ENCODE results near the gene STX7.

DNA sequence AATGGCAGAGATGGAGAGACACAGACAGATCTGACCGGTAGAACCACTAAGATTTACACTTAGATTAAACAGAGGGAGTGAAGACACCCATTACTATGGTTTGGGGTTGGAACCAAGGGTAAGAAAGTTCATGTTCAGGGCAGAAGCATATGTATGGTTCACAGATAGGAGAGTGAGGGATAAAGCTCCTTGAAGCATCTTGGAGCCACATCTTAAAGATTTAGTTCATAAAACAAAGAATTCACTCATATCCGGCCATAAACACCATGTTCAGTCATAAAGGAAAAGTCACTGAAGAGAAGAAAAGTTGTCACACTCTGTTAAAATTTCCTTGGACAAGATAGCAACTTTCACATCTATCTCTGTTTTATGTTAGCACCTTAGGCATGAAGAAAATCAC is 18.0 kb downstream of the STX7 start:
- TF ChIP-seq, protein P1, sequence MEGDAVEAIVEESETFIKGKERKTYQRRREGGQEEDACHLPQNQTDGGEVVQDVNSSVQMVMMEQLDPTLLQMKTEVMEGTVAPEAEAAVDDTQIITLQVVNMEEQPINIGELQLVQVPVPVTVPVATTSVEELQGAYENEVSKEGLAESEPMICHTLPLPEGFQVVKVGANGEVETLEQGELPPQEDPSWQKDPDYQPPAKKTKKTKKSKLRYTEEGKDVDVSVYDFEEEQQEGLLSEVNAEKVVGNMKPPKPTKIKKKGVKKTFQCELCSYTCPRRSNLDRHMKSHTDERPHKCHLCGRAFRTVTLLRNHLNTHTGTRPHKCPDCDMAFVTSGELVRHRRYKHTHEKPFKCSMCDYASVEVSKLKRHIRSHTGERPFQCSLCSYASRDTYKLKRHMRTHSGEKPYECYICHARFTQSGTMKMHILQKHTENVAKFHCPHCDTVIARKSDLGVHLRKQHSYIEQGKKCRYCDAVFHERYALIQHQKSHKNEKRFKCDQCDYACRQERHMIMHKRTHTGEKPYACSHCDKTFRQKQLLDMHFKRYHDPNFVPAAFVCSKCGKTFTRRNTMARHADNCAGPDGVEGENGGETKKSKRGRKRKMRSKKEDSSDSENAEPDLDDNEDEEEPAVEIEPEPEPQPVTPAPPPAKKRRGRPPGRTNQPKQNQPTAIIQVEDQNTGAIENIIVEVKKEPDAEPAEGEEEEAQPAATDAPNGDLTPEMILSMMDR (IDR thresholded peaks at IDR 0.05), result no peak
- TF ChIP-seq POLR2A (IDR thresholded peaks at IDR 0.05), result no peak
